Stimulated activated CD4-positive, alpha-beta T cell treated with anti-CD3 and anti-CD28 coated beads, Interleukin-15, amount 100 ng/mL, for 48 hours (primary cell): ENCODE measurements around the gene LGMN.
A peak's percentile ranks its signal among the peaks of the same experiment; 100 is the strongest.
"Not testable (repeated sequence)": the region's sequence is repeated elsewhere in the genome, so short reads cannot be mapped to it uniquely, and the experiment has no call there.

ENCODE experiments used
- DNase-seq, 2 donors: peaks; one replicate each; pipeline ENCODE4 v3.0.0-alpha.2; 2020; ENCODE audit warnings: low read depth in 2 of 2

LGMN gene

GRCh38 chr14:92694807-92695206, 53.6 kb downstream of the LGMN start:
- DNase-seq: no peak

- no peak for DNase-seq
Measured at GRCh38 chr14:92693998-92694795, 54.2 kb downstream of the LGMN start.

- no peak for DNase-seq
Measured at GRCh38 chr14:92692822-92693226, 55.6 kb downstream of the LGMN start.

DNA sequence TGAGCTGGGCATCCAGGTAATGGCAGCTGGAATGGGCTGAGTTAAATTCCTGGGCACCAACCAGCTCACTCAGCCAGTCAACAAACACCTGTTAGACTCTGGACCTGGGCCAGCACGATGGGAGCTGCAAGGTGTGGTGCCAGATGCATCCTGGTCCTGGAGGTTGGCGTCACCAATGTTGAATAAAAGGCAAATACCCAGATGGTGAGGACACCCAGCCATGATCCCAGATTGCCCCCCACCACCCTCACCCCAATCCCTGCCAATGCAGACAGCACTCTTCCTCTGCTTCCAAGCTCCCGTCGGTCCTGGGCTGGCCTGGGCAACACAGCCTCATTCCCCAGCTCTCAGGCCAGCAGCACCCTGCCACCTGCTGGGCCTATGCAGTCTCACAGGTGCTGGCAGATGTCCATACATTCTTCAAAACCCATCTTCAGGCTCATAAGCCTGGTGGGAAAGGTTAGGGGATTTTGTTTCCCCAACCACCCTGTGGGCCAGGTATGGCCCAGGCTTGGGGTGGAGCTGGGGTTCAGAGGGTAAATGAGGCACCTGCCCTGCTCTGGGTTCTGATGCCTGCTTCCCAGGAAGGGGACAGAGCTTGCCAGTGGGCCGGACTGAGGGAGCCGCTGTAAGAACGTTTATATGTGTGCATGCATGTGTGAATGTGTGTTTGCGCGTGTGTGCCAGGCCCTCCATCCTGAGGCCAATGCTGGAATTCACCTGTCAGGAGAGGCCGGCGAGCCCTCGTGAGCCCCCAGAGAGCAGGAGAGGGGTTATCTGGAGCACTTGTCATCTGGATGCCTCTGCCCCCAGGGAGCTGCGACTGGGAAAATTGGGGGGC, 58.0 kb downstream of the LGMN start:
- no peak for DNase-seq

GRCh38 chr14:92688434-92689375, 59.7 kb downstream of the LGMN start:
- DNase-seq: no peak

DNA sequence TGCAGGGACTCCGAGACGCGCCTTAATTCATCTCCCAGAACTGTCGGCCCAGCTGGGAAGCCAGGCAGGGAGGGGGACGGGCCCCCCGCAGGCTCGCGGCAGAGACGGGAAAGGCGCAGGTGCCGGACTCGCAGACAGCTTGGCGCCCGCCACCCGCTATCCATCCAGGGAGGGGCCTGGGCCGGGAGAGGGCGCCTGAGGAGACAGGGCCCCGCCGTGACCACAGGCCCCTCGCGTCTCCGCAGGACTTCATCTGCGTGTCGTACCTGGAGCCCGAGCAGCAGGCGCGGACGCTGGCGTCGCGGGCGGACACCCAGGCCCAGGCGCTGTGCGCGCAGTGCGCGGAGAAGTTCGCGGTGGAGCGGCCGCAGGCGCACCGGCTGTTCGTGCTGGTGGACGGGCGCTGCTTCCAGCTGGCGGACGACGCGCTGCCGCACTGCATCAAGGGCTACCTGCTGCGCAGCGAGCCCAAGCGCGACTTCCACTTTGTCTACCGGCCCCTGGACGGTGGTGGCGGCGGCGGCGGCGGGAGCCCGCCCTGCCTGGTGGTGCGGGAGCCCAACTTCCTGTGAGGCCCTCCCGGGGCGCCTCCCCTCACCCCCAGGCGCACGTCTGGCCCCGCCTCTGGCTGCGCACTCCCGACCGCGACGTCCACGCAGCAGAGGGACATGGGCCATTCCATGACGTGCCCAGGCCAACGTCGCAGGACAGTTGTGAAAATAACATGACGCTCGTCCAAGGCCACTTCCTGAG, 60.6 kb downstream of the LGMN start:
- no peak for DNase-seq

DNA sequence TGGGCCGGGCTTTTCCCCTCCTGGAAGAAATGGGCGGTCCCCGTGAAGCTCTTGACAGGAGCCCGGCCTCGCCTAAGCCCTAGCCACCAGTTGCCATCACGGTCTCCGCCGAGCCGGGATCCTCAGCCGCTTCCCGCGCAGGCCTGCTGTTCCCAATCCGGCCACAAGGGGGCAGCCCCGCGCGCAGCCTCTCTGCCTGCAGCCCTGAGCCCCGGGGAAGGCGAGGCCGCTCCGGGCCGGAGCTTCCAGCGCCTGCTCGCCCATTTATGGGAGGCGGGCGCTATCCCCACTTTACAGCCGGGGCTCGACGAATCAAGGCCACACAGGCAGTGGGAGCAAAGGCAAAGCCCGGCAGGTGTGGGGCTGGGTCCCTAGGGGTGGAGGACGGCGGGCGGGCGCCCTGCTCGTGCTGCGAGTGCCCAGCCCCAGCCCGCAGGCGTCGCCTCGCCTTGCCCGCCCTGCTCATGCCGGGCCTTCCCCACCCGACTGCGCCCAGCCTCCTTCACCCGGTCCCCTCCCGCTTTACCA, 61.5 kb downstream of the LGMN start:
- DNase-seq: peak in 1 of 2 donors; percentile 58

DNA sequence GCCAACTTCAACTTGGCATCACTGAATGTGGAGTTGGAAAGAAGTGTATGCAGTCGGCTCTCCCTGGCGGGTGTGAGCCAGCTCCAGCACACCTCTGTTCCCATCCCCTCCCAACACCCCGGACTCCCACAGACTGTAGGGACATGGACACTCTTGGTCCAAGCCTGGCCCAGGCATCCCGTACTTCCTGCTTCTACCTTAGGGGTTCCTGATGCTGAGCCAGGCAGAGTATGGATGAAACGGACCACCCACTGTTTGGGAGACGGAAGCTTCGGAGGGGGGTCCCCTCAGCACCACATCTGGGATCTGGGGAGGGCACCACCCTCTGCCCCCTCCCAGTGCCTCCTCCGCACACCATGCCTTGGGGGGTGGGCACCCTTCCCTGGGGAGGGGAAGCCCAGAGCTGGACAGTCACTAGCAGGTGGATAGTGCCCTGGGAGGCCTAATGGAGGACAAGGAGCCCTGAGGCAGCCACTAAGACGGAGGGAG, 62.0 kb downstream of the LGMN start:
- no peak for DNase-seq

DNA sequence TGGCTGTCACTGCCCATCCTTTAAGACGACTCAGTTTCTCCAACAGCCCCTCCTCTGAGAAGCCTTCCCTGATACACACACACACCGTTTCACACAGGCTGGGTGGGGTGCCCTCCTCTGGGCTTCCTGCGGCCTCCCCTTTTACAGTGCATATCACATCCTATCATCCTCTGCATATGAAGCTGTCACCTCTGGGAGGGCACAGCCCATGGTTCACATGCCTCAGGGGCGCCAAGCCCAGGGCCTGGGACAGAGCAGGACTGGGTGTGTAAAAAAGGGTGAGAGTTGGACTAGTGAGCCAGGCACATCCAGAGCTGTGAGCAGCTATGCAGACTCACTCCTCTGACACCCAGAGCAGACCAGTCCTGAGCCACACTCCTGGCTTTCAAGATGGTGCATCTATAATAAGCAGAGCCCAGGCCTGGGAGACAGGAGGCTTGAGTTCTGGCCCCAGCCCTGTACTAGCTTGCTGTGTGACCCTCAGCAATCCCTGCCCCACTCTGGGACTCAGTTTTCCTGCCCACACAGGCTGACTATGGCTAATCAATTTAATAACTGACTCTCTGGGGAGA, 62.6 kb downstream of the LGMN start:
- DNase-seq: no peak

GRCh38 chr14:92684801-92685560, 63.4 kb downstream of the LGMN start:
- no peak for DNase-seq

GRCh38 chr14:92683041-92683440, 65.4 kb downstream of the LGMN start:
- DNase-seq: no peak

DNA sequence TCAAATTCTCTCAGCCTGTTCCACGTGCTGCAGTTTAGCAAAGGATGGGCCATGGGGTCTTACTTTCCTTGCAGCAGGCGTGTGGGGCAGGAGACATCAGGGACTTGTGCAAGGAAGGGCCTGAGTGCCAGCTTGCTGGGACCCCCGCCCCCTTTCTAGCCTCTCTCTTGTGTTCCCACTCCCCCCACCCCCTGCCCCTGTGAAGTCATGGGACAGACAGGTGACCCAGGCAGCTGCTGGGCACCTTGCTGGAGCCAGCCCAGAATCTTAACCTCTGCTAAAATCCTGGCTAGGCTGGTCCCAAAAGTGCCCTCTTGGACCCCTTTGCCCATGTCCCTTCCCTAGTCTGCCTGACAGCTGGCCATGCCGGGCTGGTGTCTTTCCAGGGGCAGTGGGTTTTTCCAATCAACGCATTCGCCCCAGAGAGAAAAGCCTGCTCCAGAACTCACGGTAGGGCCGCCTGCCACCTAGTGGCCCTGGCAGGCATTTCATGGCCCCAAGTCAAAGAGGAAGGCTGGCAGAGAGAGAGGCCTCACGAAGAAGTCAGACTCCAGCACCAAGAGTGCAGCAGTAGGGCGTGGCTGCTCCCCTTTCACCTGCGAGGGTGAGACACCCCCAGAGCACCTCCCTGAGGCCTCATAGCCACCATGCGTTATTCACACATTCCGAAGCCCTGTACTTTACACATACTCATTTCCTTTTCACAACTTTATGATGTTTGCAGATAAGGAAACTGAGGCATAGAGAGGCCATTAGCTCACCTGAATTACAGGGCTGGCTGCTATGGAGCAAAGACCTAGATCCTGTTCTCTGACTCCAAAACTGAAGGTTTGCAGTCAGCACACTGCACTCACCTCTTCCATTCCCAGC, 67.4 kb downstream of the LGMN start:
- peak; percentile 50 to 67 for DNase-seq

DNA sequence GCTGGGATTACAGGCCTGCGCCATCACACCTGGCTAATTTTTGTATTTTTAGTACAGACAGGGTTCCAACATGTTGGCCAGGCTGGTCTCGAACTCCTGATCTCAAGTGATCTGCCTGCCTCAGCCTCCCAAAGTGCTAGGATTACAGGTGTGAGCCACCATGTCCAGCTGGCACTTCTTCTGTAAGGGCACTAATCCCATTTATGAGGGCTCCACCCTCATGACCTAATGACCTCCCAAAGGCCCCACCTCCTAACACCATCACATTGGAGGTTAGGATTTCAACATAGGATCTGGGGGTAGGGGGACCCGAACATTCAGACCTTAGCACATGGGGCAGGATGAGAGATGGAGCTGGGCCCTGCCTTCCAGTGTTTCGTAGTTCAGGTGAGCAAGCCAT, 68.1 kb downstream of the LGMN start:
- DNase-seq: not testable (repeated sequence)

GRCh38 chr14:92679246-92679645, 69.2 kb downstream of the LGMN start:
- no peak for DNase-seq

- DNase-seq: no peak
Measured at GRCh38 chr14:92678766-92679165, 69.7 kb downstream of the LGMN start.

- no peak for DNase-seq
Measured at GRCh38 chr14:92677955-92678354, 70.5 kb downstream of the LGMN start.

DNA sequence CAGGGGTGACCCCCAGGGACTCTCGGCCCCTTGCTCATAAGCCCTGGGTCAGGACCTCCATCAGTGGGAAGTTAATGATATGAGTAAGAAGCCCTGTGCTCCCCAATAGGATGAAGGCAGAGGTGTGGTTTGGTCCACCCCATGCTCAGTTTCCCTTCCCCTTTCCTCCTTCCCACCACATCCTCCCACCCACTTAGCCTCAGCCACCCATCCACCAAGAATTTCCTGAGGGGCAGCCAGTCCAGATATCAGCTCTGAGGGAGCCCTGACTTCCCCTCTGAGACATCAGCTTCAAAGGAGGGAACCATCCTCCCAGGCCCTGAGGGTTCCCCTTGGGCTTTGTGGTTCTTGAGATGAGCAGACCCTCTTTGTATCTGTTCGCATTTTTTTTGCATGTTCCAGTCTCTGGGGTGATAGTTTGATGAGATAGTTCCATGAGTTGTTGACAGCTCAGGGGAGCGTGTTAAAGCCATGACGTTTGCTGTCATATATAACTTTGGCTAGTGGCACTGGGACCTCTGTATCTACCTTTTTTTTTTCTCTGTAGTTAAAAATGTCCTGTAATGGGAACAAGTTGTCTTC, 71.2 kb downstream of the LGMN start:
- DNase-seq: peak; percentile 68 to 69

DNA sequence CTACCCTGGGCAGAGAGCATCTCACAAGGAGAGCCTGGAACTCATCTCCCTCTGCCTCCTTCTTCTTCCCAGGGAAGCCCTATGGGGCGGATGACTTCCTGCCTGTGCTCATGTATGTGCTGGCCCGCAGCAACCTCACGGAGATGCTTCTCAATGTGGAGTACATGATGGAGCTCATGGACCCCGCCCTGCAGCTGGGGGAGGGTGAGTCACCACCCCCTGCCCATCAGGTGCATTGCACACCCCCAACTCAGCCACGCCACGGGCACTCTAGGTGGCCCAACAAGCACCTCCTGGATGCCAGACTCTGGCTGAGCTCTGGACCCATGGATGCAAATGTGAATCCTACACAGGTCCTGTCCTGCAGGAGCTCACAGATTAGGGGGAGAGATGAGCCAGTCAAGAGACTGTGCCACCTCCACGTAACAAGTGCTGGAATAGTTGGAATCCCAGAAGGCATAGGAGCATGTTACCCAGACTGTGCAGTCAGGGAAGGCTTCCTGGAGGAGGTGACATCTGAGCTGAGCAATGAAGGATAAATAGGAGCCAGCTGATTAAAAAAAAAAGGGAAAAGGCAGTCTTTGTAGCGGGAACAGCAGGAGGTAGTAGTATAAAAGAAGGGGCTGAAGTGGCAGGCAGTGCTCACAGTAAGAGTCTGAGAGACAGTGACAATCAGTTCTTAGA, 71.9 kb downstream of the LGMN start:
- DNase-seq: no peak
